Urinary bladder (tissue), 4 donors: Measurements from ENCODE around the gene ANKS1B. TPM values are rescaled to one million over a fixed set of nuclear protein-coding genes. Genes with fewer than 3 reads are reported as not detected.

ENCODE experiments used
- DNase-seq: peaks from one replicate; pipeline ENCODE4 v3.0.0-alpha.2; 2015; ENCODE audit errors: extremely low spot score
- H3K27ac ChIP-seq: one replicate; pipeline ENCODE4 v1.5.1; 2013; ENCODE audit warnings: low read depth, mild to moderate bottlenecking, moderate library complexity
- H3K36me3 ChIP-seq: one replicate; pipeline ENCODE4 v1.6.1; 2013; ENCODE audit warnings: mild to moderate bottlenecking, moderate library complexity; ENCODE audit not compliant: insufficient read depth
- H3K4me1 ChIP-seq: one replicate; pipeline ENCODE4 v1.6.1; 2013; ENCODE audit warnings: mild to moderate bottlenecking, moderate library complexity; ENCODE audit not compliant: insufficient read depth
- H3K4me3 ChIP-seq: one replicate; pipeline ENCODE4 v1.5.1; 2013; ENCODE audit warnings: low read depth, low read length
- WGBS: extraction: QIAGEN DNeasy Blood & Tissue Kit; methylation state at CpG from one replicate; pipeline ENCODE4 v1.1.7; 2013; 5-methylcytosine and 5-hydroxymethylcytosine counted together
- polyA plus RNA-seq: library from polyadenylated mRNA; stranded (reverse); fragments of 200-250 nt; gene quantifications from one replicate; pipeline ENCODE4 v1.2.3, GENCODE V29; 2013
- total RNA-seq: library from RNA; depleted of rRNA; stranded (reverse); fragments of >200 nt; gene quantifications from one replicate; pipeline ENCODE4 v1.2.3, GENCODE V29; 2014
- donor health status: healthy with polysubstance abuse.
- donor health status: healthy.

Gene ANKS1B
- total and polyA plus RNA-seq, 2 donors = 4.9 to 43.7 TPM

DNA sequence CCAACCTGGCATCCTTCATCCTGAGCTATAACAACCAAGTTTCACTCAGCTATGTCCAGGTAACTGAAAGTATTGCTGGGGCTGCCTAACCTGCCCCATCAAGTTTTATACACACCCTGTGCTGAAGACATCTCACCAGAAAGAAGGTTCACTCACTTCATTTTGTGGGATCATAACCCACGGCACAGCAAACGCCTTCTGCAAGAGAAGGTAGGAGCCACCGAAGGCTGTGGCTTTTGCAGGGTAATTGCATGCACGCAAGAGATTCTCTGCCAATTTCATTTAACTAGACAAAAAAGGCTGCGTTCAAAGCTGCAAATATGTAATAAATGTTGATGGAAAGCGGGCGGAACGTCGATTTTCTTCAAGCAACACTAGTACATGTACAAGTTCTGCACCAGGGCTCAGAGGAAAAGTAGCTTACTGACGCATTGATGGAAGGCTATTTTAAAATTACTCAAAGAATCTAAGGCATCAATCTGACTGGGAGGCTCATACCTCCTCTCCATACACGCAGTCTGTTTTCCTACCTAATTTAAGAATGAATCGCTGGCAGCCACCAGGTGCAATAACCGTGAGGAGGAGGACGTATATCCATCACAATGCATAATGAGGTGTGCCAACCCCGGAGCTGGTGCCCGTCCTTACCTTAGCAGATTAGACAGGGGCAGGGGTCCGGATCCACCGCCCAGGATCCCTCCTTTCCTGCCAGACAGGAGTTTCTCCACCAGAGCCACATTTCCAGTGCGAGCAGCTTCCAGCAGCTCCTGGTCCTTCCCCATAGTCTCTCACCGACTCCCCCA, 1.1 kb downstream of the ANKS1B start:
- no peak for DNase-seq
- 12% methylated on average over 20 of the region's 20 CpGs for WGBS
- Histone ChIP-seq H3K27ac (no peak overlapping the region), H3K4me3 (peak overlapping the region; percentile 73), H3K4me1 (no peaks in the 10 kb centered on the region), H3K36me3 (no peaks in the 10 kb centered on the region)

DNA sequence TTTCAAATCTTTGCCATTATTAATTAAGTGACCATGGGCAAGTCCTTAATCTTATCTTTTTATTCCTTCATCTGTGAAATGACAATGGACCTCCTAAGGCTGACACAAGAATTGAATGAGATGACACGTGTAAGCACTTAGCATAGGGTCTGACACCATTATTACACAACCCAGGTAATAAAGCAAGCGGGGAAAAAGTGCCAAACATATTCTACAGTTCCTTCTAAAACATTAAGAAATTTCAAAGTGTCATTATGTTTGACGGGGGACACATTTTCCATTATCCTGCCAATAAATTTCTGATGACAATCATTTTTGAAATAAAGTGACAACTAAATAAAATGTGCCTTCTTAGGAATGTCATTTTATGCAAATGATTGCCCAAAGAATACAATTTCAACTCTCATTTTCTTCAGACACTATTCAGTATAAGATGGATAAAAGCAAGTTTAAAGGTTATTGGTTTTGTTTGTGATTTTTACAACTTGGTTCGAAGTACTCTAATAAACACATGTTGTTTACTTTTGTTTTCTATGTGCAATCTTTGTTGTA, 3.0 kb downstream of the ANKS1B start:
- Histone ChIP-seq H3K4me3 (no peak overlapping the region), H3K36me3 (no peaks in the 10 kb centered on the region), H3K27ac (no peak overlapping the region), H3K4me1 (no peaks in the 10 kb centered on the region)
- 72% methylated on average over 4 of the region's 4 CpGs for WGBS
- no peak for DNase-seq

DNA sequence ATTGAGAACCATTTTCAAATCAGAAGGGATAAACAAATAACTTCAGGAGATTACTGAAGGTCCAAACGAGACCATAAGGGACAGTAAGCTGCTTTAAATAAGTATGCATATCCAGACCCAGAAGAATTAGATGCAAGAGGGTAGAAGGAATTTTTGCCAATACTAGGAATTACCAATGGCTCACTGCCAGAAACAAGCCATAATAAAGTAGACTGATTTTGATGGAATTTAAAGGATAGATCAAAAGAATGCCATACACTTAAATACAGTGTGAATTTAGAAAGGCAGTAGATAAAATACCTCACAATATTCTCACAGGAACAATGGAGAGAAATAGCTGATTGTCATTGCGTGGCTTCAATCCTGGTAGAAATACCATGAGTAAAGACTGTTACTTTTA, 5.3 kb downstream of the ANKS1B start:
- no peaks in the 10 kb centered on the region for H3K4me1 ChIP-seq
- DNase-seq = no peak
- no peaks in the 10 kb centered on the region for H3K36me3 ChIP-seq
- no peak overlapping the region for H3K27ac ChIP-seq
- WGBS = 71% methylated on average over 2 of the region's 2 CpGs
- no peak overlapping the region for H3K4me3 ChIP-seq

DNA sequence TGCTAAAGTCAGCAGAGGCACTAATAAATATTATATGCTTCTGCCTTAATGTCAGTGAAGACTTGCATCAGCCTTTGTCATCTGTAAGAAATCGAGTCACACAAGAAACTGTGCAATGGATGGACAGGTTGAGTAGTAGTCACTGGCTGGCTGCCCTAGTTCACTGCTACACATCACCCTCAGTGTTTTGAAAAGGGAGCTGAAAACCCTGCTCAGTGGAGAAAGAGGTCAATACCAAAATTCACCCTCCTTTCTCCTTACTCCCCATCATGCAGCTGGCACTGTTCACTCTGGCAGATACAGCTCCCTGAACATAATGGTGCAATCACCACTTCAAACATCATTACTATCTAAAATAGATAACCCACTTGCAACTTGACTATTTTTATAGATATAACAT, 6.6 kb downstream of the ANKS1B start:
- no peaks in the 10 kb centered on the region for H3K4me1 ChIP-seq
- no peaks in the 10 kb centered on the region for H3K36me3 ChIP-seq
- H3K27ac ChIP-seq = no peak overlapping the region
- 76% methylated on average over 1 of the region's 1 CpG for WGBS
- no peak overlapping the region for H3K4me3 ChIP-seq
- DNase-seq = no peak

DNA sequence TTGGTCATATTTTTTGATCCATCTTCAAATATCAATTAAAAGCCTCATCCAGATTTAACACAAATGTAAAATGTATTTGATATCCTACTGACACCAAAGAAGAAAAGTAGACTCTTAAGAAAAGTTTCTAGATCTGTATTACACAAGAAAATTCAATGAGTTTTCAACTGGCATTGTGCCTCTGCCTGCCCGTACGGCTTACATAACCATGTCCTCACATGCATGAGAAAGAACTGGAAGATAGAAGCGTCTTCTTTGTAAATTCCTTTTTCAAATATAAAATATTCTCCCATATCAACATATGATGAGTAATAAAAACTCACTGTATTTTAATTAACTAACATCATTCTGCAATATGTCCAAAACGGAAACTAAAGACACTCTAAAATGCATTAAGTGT, 7.2 kb downstream of the ANKS1B start:
- no peak overlapping the region for H3K4me3 ChIP-seq
- H3K36me3 ChIP-seq = no peaks in the 10 kb centered on the region
- no peak overlapping the region for H3K27ac ChIP-seq
- H3K4me1 ChIP-seq = no peaks in the 10 kb centered on the region
- DNase-seq = no peak
- 83% methylated on average over 4 of the region's 4 CpGs for WGBS

DNA sequence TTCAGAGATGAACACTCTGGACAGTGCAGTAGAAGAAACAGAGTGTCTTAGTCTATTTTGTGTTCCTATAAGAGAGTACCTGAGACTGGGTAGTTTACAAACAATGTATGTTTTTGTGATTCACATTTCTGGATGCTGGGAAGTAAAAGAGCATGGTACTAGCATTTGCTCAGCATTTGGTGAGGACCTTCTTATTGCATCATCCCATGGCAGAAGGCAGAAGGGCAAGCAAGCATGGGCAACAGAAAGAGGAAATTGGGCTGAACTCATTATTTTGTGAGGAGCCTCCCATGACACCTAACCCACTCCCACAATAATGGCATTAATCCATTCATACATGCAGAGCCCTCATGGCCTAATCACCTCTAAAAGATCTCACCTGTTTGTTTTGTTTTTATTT, 8.0 kb downstream of the ANKS1B start:
- DNase-seq = no peak
- Histone ChIP-seq H3K36me3 (no peaks in the 10 kb centered on the region), H3K27ac (no peak overlapping the region), H3K4me3 (no peak overlapping the region), H3K4me1 (no peaks in the 10 kb centered on the region)

DNA sequence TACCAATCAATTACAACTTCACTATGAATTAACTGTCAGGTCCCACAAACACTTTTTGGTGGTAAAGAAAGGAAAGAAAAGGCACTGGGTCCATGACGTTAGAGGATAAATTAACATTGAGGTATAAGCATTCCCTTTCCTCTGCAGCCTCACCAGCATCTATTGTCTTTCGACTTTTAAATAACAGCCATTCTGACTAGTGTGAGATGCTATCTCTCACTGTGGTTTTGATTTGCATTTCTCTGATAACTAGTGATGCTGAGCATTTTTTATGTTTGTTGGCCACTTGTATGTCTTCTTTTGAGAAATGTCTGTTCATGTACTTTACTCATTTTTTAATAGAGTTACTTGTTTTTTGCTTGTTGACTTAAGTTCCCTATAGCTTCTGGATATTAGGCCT, 9.4 kb downstream of the ANKS1B start:
- Histone ChIP-seq H3K4me3 (no peak overlapping the region), H3K4me1 (no peaks in the 10 kb centered on the region), H3K27ac (no peak overlapping the region), H3K36me3 (no peaks in the 10 kb centered on the region)
- 75% methylated on average over 2 of the region's 2 CpGs for whole genome bisulfite sequencing
- no peak for DNase-seq

DNA sequence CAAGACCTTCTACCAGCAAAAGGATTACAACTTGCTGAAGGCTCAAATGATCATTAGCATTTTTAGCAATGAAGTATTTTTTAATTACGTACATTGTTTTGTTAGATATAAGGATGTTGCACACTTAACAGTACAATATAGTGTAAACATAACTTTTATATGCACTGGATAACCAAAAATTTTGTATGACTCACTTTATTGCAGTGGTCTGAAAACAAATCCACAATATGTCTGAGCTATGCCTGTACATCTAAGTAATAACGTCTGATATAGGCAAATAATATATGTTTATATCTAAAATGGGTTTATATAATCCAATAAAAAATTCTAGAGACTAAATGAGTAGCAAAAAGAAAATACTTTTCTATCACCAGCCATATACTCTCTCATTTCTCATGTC, 10.6 kb downstream of the ANKS1B start:
- no peak overlapping the region for H3K4me3 ChIP-seq
- no peak overlapping the region for H3K27ac ChIP-seq
- 87% methylated on average over 2 of the region's 2 CpGs for WGBS
- no peaks in the 10 kb centered on the region for H3K36me3 ChIP-seq
- no peak for DNase-seq
- H3K4me1 ChIP-seq = no peaks in the 10 kb centered on the region

DNA sequence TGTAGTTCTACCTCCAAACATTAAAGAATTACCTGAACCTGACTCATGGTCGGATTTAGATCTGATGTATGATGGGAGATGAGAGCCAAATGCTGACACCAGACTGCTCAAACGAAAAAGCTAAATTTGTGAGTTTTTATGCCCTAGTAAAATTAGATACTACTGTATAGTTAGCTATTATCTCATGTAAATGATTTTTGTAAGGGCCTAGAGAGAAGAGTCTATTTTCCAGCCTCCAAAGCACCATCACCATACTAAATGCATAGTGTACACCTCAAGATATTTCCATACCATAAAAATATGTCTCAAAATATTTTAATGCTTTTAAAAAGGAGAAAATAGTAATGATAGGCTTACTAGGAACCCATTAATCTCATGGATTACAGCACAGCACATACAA, 18.3 kb downstream of the ANKS1B start:
- Histone ChIP-seq H3K36me3 (no peaks in the 10 kb centered on the region), H3K4me3 (no peak overlapping the region), H3K4me1 (no peaks in the 10 kb centered on the region), H3K27ac (no peak overlapping the region)
- DNase-seq = no peak
- WGBS = 73% methylated on average over 2 of the region's 2 CpGs

DNA sequence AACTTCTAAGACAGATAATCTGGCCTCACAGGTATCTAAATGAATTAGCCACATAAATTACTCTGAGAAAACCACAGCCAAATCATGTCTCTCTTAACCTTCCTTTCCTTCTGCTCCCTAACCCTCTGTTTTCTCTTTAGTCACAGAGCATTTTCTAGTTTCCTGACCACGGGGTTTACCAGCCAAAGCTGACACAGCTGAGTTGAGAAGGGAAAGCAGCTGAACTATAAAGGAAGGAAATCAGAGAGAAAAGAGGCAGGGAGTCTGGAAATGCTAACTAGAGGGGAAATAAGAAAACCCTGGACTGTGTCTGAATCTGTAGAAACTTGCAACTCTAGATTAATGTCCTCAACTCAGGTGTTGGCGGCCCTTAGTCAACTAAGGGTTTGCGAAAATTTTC, 24.4 kb downstream of the ANKS1B start:
- no peak overlapping the region for H3K27ac ChIP-seq
- WGBS = 62% methylated on average over 3 of the region's 3 CpGs
- H3K4me3 ChIP-seq = no peak overlapping the region
- H3K4me1 ChIP-seq = no peaks in the 10 kb centered on the region
- DNase-seq = no peak
- no peaks in the 10 kb centered on the region for H3K36me3 ChIP-seq

DNA sequence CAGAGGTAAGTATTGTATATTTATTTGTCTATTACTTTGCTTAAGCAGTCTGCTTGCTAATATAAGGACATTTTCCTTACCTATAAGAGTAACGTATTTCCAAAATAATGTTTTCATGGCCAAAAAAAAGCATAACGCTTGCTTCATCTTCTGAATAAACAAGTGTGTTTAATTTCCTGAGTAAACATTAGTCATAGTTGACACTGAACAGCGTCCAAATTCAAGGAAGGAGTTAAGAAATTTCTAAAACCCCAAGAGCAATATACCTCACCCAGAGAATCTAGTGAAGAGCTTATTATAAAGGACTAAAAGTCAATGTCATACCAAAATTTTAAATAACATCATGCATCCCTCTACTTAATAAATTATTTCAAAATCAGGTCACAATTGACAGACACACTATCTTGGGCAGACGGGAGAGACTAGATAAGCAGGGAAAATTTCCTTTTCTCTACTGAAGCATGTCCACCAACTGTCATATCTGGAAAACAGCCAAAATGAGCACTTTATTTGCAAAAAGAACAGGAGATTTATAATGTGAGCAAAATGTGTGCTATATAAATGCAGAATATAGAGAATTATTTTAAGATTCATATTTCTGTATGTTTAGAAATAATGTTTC, 25.1 kb downstream of the ANKS1B start:
- no peak overlapping the region for H3K27ac ChIP-seq
- no peaks in the 10 kb centered on the region for H3K36me3 ChIP-seq
- DNase-seq = no peak
- no peak overlapping the region for H3K4me3 ChIP-seq
- 26% methylated on average over 4 of the region's 4 CpGs for WGBS
- H3K4me1 ChIP-seq = no peaks in the 10 kb centered on the region

DNA sequence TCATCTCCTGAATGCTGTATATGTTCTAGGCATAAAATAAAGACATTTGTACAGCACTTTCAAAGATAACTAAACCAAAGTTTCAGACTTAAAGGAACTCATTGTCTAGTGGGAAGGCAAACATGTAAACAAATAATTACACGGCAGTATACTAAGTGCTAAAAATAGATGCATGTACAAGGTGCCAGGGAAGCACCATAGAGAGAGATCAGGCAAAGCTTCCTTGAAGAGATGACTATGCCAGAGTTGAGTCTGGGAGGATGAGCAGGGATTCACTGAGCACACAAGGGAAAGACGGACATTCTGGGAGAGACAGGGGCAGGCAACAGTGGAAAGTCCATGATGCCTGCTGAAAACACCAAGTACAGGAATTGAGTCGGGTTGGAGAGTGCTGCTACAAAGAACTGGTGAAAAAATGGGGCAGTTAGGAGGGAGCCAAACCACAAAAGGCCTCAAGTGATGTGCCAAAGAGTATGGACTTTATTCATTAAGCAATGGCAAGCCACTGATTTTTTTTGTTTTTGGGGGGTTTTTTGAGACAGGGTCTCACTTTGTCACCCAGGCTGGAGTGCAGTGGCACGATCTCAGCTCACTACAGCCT, 26.8 kb downstream of the ANKS1B start:
- H3K36me3 ChIP-seq = no peaks in the 10 kb centered on the region
- H3K27ac ChIP-seq = no peak overlapping the region
- H3K4me1 ChIP-seq = no peaks in the 10 kb centered on the region
- H3K4me3 ChIP-seq = no peak overlapping the region
- WGBS = 39% methylated on average over 4 of the region's 4 CpGs
- DNase-seq = no peak

DNA sequence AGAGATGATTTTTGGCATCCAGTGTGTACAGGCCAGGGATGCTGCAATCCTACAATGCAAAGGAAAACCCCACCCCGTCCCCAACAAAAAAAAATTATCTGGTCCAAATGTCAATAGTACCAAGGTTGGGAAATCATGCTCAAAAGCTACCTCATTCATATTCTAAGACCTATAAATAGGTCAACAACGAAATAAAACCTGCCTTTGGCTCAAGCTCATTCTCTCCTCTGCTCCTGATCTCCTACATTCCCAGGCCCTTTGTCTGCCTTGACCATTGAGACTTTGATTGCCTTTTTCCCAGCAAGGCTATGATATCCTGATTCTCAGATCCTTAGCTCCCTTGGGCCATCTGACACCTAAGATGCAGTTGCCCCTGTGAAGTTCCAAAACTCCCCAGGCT, 30.0 kb downstream of the ANKS1B start:
- DNase-seq = no peak
- H3K4me3 ChIP-seq = no peak overlapping the region
- WGBS = 75% methylated on average over 2 of the region's 2 CpGs
- no peaks in the 10 kb centered on the region for H3K4me1 ChIP-seq
- no peak overlapping the region for H3K27ac ChIP-seq
- no peaks in the 10 kb centered on the region for H3K36me3 ChIP-seq

DNA sequence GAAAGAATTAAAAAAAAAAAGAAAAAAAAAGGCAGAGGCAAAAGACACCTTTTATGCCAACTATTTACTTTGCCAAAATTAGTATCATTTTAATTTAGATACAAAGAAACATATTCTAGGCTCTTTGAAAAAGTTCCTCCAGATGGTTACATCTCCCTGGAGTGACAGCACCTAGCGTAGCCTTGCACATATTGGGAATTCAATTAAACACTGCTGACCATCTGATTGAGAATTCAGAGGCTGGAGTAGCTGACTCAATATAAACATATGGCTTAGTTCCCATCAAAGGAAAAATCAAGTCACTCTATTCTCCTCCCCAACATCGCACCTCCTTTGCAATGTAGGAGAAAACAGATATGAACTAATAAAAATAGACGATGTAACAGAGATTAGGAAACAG, 36.4 kb downstream of the ANKS1B start:
- Histone ChIP-seq H3K4me1 (no peaks in the 10 kb centered on the region), H3K27ac (no peak overlapping the region), H3K36me3 (no peaks in the 10 kb centered on the region), H3K4me3 (no peak overlapping the region)
- 85% methylated on average over 3 of the region's 3 CpGs for WGBS
- DNase-seq = no peak
